WTC11 (cell line): ENCODE measurements around the gene ACVR2A.

Experiments
- ATF3 ChIP-seq: sonication (generic); formaldehyde crosslinking; conservative IDR thresholded peaks from 2 replicates; pipeline ENCODE4 v1.8.1; 2022; ENCODE audit warnings: mild to moderate bottlenecking, missing genetic modification reagents
- CTCF ChIP-seq: fragments of 200-600 bp; IDR thresholded peaks from 2 replicates; pipeline ENCODE4 v1.8.0; 2022; ENCODE audit warnings: antibody characterized with exemption
- MAX ChIP-seq: sonication (generic); formaldehyde crosslinking; IDR thresholded peaks from 2 replicates; pipeline ENCODE4 v1.8.0; 2022; ENCODE audit warnings: mild to moderate bottlenecking, missing genetic modification reagents
- TCF7 ChIP-seq: sonication (generic); formaldehyde crosslinking; IDR thresholded peaks from 2 replicates; pipeline ENCODE4 v1.8.0; 2022; ENCODE audit warnings: mild to moderate bottlenecking, low read depth, missing genetic modification reagents, moderate library complexity
- TP53 ChIP-seq: sonication (generic); formaldehyde crosslinking; IDR thresholded peaks from 2 replicates; pipeline ENCODE4 v1.8.1; 2023; ENCODE audit warnings: mild to moderate bottlenecking, missing genetic modification reagents
- ZNF138 ChIP-seq: sonication (generic); formaldehyde crosslinking; conservative IDR thresholded peaks from 2 replicates; pipeline ENCODE4 v1.8.1; 2022; ENCODE audit warnings: mild to moderate bottlenecking, moderate library complexity, missing genetic modification reagents
- ZNF423 ChIP-seq: fragments of 250-450 bp; sonication (Bioruptor Pico); IDR thresholded peaks from 2 replicates; pipeline ENCODE4 v2.1.2; 2022; ENCODE audit warnings: mild to moderate bottlenecking, moderate library complexity

GRCh38 chr2:147847746-147848391 is 3.0 kb downstream of the ACVR2A start:
- TF ChIP-seq ATF3 (CRISPR knock-in tag) (no peak), CTCF (no peak), TCF7 (CRISPR knock-in tag) (no peak), ZNF138 (CRISPR knock-in tag) (no peak), MAX (CRISPR knock-in tag) (no peak), ZNF423 (no peak), TP53 (CRISPR knock-in tag) (no peak)
